Gastrocnemius medialis (tissue), 4 donors: Measurements from ENCODE around the gene ECM2.
"Not testable (repeated sequence)": the region's sequence is repeated elsewhere in the genome, so short reads cannot be mapped to it uniquely, and the experiment has no call there.

ENCODE experiments used
- CTCF ChIP-seq, 5 experiments: fragments of 450-650 bp in 3 of 5; fragments of 200-600 bp in 2 of 5; sonication (generic) in 2 of 5; IDR thresholded peaks in 4 of 5; conservative IDR thresholded peaks in 1 of 5; 1 replicate in 4 of 5; 2 replicates in 1 of 5; pipeline ENCODE4 v1.5.1; 2016 to 2019; ENCODE audit warnings: antibody characterized with exemption in 5 of 5, mild to moderate bottlenecking in 3 of 5, moderate library complexity in 3 of 5
- POLR2A ChIP-seq, 2 donors: fragments of 450-650 bp; IDR thresholded peaks; one replicate each; pipeline ENCODE4 v1.6.1; 2017; ENCODE audit warnings: antibody characterized with exemption in 2 of 2, mild to moderate bottlenecking in 2 of 2, moderate library complexity in 2 of 2

GRCh38 chr9:92571871-92572270, 36.1 kb upstream of the ECM2 start:
- TF ChIP-seq CTCF (IDR thresholded peaks at IDR 0.05 in 4 of 5, conservative IDR thresholded peaks at IDR 0.05 in 1 of 5); POLR2A (IDR thresholded peaks at IDR 0.05): not testable (repeated sequence)
